ENCODE results near the gene HMGN4. TPM values are rescaled to one million over a fixed set of nuclear protein-coding genes. Genes with fewer than 3 reads are reported as not detected.

Gene HMGN4
- polyA plus RNA-seq, 1 donor from 2014 or later: 125 TPM

GRCh38 chr6:26536571-26537159 is 1.5 kb upstream of the HMGN4 start:
- Histone ChIP-seq H3K9ac (ENCODE audit: low read length) (peak overlapping the region; percentile 78), H4K20me1 (ENCODE audit: insufficient read depth) (no peaks in the 10 kb centered on the region), H3K4me3 (ENCODE audit: low read length) (peak overlapping the region; percentile 93), H3K9me2 (ENCODE audit: insufficient read depth, low read length) (no peaks in the 10 kb centered on the region), H3F3A (ENCODE audit: insufficient read depth, low read length, poor library complexity, severe bottlenecking) (peaks cover 23% of the 10 kb centered on the region), H3K27me3 (ENCODE audit: insufficient read depth, low read depth, low read length) (no peaks in the 10 kb centered on the region), H3K4me2 (ENCODE audit: low read length) (peak overlapping the region; percentile 95), H3K79me2 (replicated peaks; ENCODE audit: insufficient read depth, low read length) (peaks cover 12% of the 10 kb centered on the region), H3K9me3 (ENCODE audit: low read length) (no peaks in the 10 kb centered on the region), H2AFZ (ENCODE audit: low read depth, low read length) (peak overlapping the region; percentile 78), H3K36me3 (ENCODE audit: insufficient read depth, low read length) (no peaks in the 10 kb centered on the region), H3K27ac (ENCODE audit: low read length) (peak overlapping the region; percentile 93)
- no peak for TF ChIP-seq TAF1 (IDR thresholded peaks at IDR 0.05; ENCODE audit: low read depth)
- TF ChIP-seq CTCF (IDR thresholded peaks at IDR 0.05; ENCODE audit: poor library complexity, severe bottlenecking): no peak
- TF ChIP-seq POLR2AphosphoS5 (IDR thresholded peaks at IDR 0.05): no peak
- TF ChIP-seq REST (IDR thresholded peaks at IDR 0.05; ENCODE audit: borderline replicate concordance): peak; percentile 11

GRCh38 chr6:26537160-26537845 is 863 bp upstream of the HMGN4 start:
- Histone ChIP-seq H3F3A (ENCODE audit: insufficient read depth, low read length, poor library complexity, severe bottlenecking) (peaks cover 21% of the 10 kb centered on the region), H3K9ac (ENCODE audit: low read length) (peak overlapping the region; percentile 78), H3K9me3 (ENCODE audit: low read length) (no peaks in the 10 kb centered on the region), H3K9me2 (ENCODE audit: insufficient read depth, low read length) (no peaks in the 10 kb centered on the region), H3K4me3 (ENCODE audit: low read length) (peak overlapping the region; percentile 93), H3K27me3 (ENCODE audit: insufficient read depth, low read depth, low read length) (no peaks in the 10 kb centered on the region), H3K27ac (ENCODE audit: low read length) (peak overlapping the region; percentile 93), H2AFZ (ENCODE audit: low read depth, low read length) (peak overlapping the region; percentile 78), H4K20me1 (ENCODE audit: insufficient read depth) (no peaks in the 10 kb centered on the region), H3K4me2 (ENCODE audit: low read length) (peak overlapping the region; percentile 95), H3K36me3 (ENCODE audit: insufficient read depth, low read length) (no peaks in the 10 kb centered on the region), H3K79me2 (replicated peaks; ENCODE audit: insufficient read depth, low read length) (peaks cover 12% of the 10 kb centered on the region)
- TF ChIP-seq EZH2 (IDR thresholded peaks at IDR 0.05; ENCODE audit: borderline replicate concordance, insufficient read depth, low read length, poor library complexity, severe bottlenecking) (no peak), REST (IDR thresholded peaks at IDR 0.05; ENCODE audit: borderline replicate concordance) (peak; percentile 37), EP300 (conservative IDR thresholded peaks at IDR 0.05; ENCODE audit: poor library complexity, severe bottlenecking) (peak; percentile 7), POLR2AphosphoS5 (IDR thresholded peaks at IDR 0.05) (peak; percentile 71), SMC3 (conservative IDR thresholded peaks at IDR 0.05; ENCODE audit: poor library complexity) (peak; percentile 15)

All from neural cell (in vitro differentiated cells).